Astrocyte (in vitro differentiated cells and primary cell): ENCODE measurements around the gene FANK1.
"Not testable (repeated sequence)": the region's sequence is repeated elsewhere in the genome, so short reads cannot be mapped to it uniquely, and the experiment has no call there.

Experiments
- EZH2 ChIP-seq: IDR thresholded peaks from 2 replicates; pipeline ENCODE4 v1.6.1; 2012; ENCODE audit warnings: mild to moderate bottlenecking, low read length, inconsistent platforms; ENCODE audit not compliant: insufficient read depth
- TF ChIP-seq, protein P1 (sequence below): IDR thresholded peaks from 2 replicates; pipeline ENCODE4 v1.5.1; 2011; ENCODE audit warnings: low read depth, mild to moderate bottlenecking, inconsistent platforms, low read length, moderate library complexity; ENCODE audit not compliant: insufficient read depth

GRCh38 chr10:125900963-125901362, 4.6 kb downstream of the FANK1 start:
- TF ChIP-seq, protein P1, sequence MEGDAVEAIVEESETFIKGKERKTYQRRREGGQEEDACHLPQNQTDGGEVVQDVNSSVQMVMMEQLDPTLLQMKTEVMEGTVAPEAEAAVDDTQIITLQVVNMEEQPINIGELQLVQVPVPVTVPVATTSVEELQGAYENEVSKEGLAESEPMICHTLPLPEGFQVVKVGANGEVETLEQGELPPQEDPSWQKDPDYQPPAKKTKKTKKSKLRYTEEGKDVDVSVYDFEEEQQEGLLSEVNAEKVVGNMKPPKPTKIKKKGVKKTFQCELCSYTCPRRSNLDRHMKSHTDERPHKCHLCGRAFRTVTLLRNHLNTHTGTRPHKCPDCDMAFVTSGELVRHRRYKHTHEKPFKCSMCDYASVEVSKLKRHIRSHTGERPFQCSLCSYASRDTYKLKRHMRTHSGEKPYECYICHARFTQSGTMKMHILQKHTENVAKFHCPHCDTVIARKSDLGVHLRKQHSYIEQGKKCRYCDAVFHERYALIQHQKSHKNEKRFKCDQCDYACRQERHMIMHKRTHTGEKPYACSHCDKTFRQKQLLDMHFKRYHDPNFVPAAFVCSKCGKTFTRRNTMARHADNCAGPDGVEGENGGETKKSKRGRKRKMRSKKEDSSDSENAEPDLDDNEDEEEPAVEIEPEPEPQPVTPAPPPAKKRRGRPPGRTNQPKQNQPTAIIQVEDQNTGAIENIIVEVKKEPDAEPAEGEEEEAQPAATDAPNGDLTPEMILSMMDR, result not testable (repeated sequence)
- not testable (repeated sequence) for TF ChIP-seq EZH2
